VCaP (cell line): ENCODE data around the gene SLC17A4.

Experiments
- H3K27ac ChIP-seq: fragments of 450-650 bp; 2 replicates; pipeline ENCODE4 v1.5.1; 2017
- TF ChIP-seq, protein P1 (sequence below): fragments of 450-650 bp; conservative IDR thresholded peaks from 2 replicates; pipeline ENCODE4 v1.5.1; 2017; ENCODE audit warnings: mild to moderate bottlenecking, moderate library complexity

SLC17A4 gene

GRCh38 chr6:25792016-25792415 lies 37.5 kb downstream of the SLC17A4 start:
- TF ChIP-seq, protein P1, sequence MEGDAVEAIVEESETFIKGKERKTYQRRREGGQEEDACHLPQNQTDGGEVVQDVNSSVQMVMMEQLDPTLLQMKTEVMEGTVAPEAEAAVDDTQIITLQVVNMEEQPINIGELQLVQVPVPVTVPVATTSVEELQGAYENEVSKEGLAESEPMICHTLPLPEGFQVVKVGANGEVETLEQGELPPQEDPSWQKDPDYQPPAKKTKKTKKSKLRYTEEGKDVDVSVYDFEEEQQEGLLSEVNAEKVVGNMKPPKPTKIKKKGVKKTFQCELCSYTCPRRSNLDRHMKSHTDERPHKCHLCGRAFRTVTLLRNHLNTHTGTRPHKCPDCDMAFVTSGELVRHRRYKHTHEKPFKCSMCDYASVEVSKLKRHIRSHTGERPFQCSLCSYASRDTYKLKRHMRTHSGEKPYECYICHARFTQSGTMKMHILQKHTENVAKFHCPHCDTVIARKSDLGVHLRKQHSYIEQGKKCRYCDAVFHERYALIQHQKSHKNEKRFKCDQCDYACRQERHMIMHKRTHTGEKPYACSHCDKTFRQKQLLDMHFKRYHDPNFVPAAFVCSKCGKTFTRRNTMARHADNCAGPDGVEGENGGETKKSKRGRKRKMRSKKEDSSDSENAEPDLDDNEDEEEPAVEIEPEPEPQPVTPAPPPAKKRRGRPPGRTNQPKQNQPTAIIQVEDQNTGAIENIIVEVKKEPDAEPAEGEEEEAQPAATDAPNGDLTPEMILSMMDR, result no peak

GRCh38 chr6:25793970-25794369 lies 39.4 kb downstream of the SLC17A4 start:
- H3K27ac ChIP-seq, result no peak overlapping the region
- TF ChIP-seq, protein P1, result no peak

More at GRCh38 chr6:25792016-25792415, 37.5 kb downstream of the SLC17A4 start:
- no peak overlapping the region for H3K27ac ChIP-seq

- TF ChIP-seq, protein P1, result no peak
These were observed 40.2 kb downstream of the SLC17A4 start for GRCh38 chr6:25794784-25795183.

GRCh38 chr6:25801436-25801835 lies 46.9 kb downstream of the SLC17A4 start:
- TF ChIP-seq, protein P1, result no peak
- no peak overlapping the region for H3K27ac ChIP-seq

More at GRCh38 chr6:25794784-25795183, 40.2 kb downstream of the SLC17A4 start:
- no peak overlapping the region for H3K27ac ChIP-seq

DNA sequence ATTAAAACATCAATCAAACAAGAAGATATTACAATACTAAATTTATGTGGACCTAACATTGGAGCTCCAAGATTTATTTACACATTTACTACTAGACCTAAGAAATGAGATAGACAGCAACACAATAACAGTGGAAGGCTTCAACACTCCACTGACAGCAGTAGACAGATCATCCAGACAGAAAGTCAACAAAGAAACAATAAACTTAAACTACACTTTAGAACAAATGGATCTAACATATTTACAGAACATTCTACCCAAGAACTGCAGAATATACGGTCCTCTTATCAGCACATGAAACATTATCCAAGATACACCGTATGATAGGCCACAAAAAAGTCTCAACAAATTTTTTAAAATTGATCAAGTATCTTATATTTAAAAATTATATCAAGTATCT lies 50.3 kb downstream of the SLC17A4 start:
- H3K27ac ChIP-seq, result no peak overlapping the region; the same call in 1 of the 2 replicates
- TF ChIP-seq, protein P1, result no peak

- TF ChIP-seq, protein P1, result no peak
- no peak overlapping the region for H3K27ac ChIP-seq
These were observed 60.7 kb downstream of the SLC17A4 start for GRCh38 chr6:25815194-25815593.

- H3K27ac ChIP-seq, result no peak overlapping the region
- TF ChIP-seq, protein P1, result no peak
These were observed 61.7 kb downstream of the SLC17A4 start for GRCh38 chr6:25816252-25816651.

GRCh38 chr6:25821341-25821740 lies 66.8 kb downstream of the SLC17A4 start:
- TF ChIP-seq, protein P1, result no peak

More at GRCh38 chr6:25821341-25821740, 66.8 kb downstream of the SLC17A4 start:
- H3K27ac ChIP-seq, result no peak overlapping the region
